Bronchial epithelial cell (primary cell): ENCODE results near the gene GLIS1. TPM values are rescaled to one million over a fixed set of nuclear protein-coding genes. Genes with fewer than 3 reads are reported as not detected.

Source experiments
- DNase-seq: peaks from one replicate; pipeline ENCODE4 v3.0.0-alpha.2; 2010; ENCODE audit warnings: low read depth
- FAIRE-seq: peaks from 2 replicates; lab custom pipeline; 2011; peaks lifted over from hg19 to GRCh38; lab: Jason Lieb, UNC
- H3K27me3 ChIP-seq: 2 replicates; pipeline ENCODE4 v1.5.1; 2011; ENCODE audit warnings: low read length; ENCODE audit not compliant: control insufficient read depth, insufficient read depth
- H3K36me3 ChIP-seq: 2 replicates; pipeline ENCODE4 v1.5.1; 2011; ENCODE audit warnings: low read length; ENCODE audit not compliant: control insufficient read depth, insufficient read depth
- H3K4me3 ChIP-seq: 2 replicates; pipeline ENCODE4 v1.5.1; 2011; ENCODE audit warnings: mild to moderate bottlenecking, low read depth, low read length, control low read depth
- total RNA-seq: library from RNA; depleted of rRNA; stranded (reverse); fragments of >200 nt; gene quantifications from 2 replicates; pipeline ENCODE4 v1.2.1, GENCODE V29; 2014
- TF ChIP-seq, protein P1 (sequence below): IDR thresholded peaks from 2 replicates; pipeline ENCODE4 v1.5.1; 2011; ENCODE audit warnings: mild to moderate bottlenecking, moderate library complexity, low read length, control low read depth, inconsistent platforms; ENCODE audit not compliant: insufficient read depth, severe bottlenecking

Gene GLIS1
- total RNA-seq, 1 donor from 2014 or later: under 0.01 TPM

DNA sequence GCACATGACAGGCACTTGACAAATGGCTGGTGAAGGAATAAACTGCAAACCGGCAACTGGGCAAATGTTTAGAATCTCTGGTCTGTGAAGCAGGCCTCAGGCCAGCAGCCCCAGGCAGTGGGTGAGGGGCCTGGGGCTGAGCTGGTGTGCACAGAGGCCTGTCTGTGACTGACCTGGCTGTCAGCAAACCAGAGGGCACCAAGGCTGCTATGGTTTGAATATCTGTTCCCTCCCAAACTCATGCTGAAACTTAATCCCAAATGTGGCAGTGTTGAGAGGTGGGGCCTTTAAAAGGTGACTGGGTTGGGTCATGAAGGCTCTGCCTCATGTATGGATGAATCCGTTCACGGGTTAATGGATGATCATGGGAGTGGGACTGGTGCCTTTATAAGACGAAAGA is 140.0 kb downstream of the GLIS1 start:
- no peak for DNase-seq
- TF ChIP-seq, protein P1, sequence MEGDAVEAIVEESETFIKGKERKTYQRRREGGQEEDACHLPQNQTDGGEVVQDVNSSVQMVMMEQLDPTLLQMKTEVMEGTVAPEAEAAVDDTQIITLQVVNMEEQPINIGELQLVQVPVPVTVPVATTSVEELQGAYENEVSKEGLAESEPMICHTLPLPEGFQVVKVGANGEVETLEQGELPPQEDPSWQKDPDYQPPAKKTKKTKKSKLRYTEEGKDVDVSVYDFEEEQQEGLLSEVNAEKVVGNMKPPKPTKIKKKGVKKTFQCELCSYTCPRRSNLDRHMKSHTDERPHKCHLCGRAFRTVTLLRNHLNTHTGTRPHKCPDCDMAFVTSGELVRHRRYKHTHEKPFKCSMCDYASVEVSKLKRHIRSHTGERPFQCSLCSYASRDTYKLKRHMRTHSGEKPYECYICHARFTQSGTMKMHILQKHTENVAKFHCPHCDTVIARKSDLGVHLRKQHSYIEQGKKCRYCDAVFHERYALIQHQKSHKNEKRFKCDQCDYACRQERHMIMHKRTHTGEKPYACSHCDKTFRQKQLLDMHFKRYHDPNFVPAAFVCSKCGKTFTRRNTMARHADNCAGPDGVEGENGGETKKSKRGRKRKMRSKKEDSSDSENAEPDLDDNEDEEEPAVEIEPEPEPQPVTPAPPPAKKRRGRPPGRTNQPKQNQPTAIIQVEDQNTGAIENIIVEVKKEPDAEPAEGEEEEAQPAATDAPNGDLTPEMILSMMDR: no peak
- H3K27me3 ChIP-seq: no peaks in the 10 kb centered on the region
- no peaks in the 10 kb centered on the region for H3K36me3 ChIP-seq
- FAIRE-seq: no peak
- H3K4me3 ChIP-seq: no peak overlapping the region

DNA sequence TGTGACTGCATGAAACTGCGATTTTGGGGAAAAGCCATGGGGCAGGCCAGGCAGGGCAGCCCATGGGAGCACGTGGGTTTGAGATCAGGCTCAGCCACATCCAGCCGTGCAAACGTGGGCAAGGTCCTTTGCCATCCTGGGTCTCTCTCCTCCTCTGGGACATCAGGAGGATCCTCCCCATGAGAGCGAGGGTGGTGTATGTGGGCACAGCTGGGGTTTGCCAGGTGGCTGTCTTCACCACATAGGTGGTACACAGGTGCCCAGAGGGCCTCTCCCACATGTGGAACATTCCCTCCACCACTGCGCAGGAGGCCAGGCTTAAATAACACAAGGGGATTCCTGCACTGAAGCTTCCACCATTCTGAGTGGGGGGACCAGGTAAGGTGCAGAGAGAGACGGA is 143.1 kb downstream of the GLIS1 start:
- FAIRE-seq: no peak
- TF ChIP-seq, protein P1: no peak
- H3K36me3 ChIP-seq: no peaks in the 10 kb centered on the region
- no peaks in the 10 kb centered on the region for H3K27me3 ChIP-seq
- H3K4me3 ChIP-seq: no peak overlapping the region
- DNase-seq: no peak

- FAIRE-seq: no peak
- no peak overlapping the region for H3K4me3 ChIP-seq
- DNase-seq: no peak
- no peaks in the 10 kb centered on the region for H3K27me3 ChIP-seq
- TF ChIP-seq, protein P1: no peak
- H3K36me3 ChIP-seq: no peaks in the 10 kb centered on the region
Measured at GRCh38 chr1:53594391-53595180, 144.4 kb downstream of the GLIS1 start.

DNA sequence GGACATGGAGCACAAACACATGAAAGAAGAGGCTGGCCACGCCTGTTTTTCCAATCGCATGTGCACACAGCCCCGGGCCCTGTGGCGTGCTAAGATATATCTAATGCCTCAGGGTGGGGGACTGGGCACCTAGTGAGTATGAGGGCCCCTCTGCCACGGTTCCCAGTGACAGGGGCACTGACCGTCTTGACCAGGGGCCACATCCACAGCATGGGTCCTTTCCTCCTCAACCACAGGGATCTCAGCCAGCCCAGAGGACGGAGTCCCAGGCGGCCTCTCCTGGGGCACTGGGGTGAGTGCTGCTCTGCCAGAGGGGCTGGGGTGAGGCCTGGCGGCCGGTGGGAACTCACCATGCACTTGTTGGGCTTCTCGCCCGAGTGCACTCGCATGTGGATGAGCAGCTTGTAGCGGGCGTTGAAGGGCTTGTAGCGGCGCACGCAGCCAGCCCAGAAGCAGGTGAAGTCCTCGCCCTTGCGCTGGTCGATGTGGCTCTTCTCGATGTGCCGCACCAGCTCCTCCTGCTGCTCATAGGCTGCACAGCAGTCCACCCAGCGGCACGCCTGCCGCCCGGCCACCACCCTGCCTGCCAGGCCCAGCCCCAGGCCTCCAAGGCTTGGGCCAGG is 145.1 kb downstream of the GLIS1 start:
- FAIRE-seq: no peak

GRCh38 chr1:53592985-53593757 is 145.8 kb downstream of the GLIS1 start:
- FAIRE-seq (no peak), DNase-seq (no peak)
- Histone ChIP-seq H3K4me3 (no peak overlapping the region), H3K36me3 (no peaks in the 10 kb centered on the region), H3K27me3 (no peaks in the 10 kb centered on the region)
- TF ChIP-seq, protein P1: no peak

More for the DNA sequence above, 145.1 kb downstream of the GLIS1 start:
- DNase-seq: no peak
- Histone ChIP-seq H3K4me3 (no peak overlapping the region), H3K36me3 (no peaks in the 10 kb centered on the region), H3K27me3 (no peaks in the 10 kb centered on the region)
- TF ChIP-seq, protein P1: peak; percentile 13
